A549 (cell line): ENCODE measurements around the gene DACT3.

ENCODE experiments used
- MAZ ChIP-seq: fragments of 150-350 bp; IDR thresholded peaks from 2 replicates; pipeline ENCODE4 v1.6.1; 2014; ENCODE audit warnings: antibody characterized with exemption, low read depth, low read length, borderline replicate concordance
- POLR2AphosphoS2 ChIP-seq: conservative IDR thresholded peaks from 2 replicates; pipeline ENCODE4 v1.6.1; 2012; ENCODE audit warnings: low read length, improper control_type of control experiment, inconsistent platforms
- SMC3 ChIP-seq: fragments of >200 bp; sonication (Bioruptor Twin); formaldehyde crosslinking; IDR thresholded peaks from 3 replicates; pipeline ENCODE4 v1.6.1; 2018; ENCODE audit warnings: inconsistent platforms
- SREBF2 ChIP-seq: fragments of 450-650 bp; IDR thresholded peaks from 2 replicates; pipeline ENCODE4 v1.6.1; 2014; ENCODE audit warnings: mild to moderate bottlenecking, moderate library complexity
- TP53 ChIP-seq: fragments of 250-450 bp; sonication (Bioruptor Pico); IDR thresholded peaks from 2 replicates; pipeline ENCODE4 v1.5.0; 2021; ENCODE audit warnings: mild to moderate bottlenecking, moderate library complexity
- TF ChIP-seq, protein P1 (sequence below): fragments of >200 bp; sonication (Bioruptor Twin); formaldehyde crosslinking; IDR thresholded peaks from 3 replicates; pipeline ENCODE4 v1.5.1; 2016

- TF ChIP-seq, protein P1, sequence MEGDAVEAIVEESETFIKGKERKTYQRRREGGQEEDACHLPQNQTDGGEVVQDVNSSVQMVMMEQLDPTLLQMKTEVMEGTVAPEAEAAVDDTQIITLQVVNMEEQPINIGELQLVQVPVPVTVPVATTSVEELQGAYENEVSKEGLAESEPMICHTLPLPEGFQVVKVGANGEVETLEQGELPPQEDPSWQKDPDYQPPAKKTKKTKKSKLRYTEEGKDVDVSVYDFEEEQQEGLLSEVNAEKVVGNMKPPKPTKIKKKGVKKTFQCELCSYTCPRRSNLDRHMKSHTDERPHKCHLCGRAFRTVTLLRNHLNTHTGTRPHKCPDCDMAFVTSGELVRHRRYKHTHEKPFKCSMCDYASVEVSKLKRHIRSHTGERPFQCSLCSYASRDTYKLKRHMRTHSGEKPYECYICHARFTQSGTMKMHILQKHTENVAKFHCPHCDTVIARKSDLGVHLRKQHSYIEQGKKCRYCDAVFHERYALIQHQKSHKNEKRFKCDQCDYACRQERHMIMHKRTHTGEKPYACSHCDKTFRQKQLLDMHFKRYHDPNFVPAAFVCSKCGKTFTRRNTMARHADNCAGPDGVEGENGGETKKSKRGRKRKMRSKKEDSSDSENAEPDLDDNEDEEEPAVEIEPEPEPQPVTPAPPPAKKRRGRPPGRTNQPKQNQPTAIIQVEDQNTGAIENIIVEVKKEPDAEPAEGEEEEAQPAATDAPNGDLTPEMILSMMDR = no peak
- TF ChIP-seq SREBF2 (no peak), TP53 (CRISPR knock-in tag) (no peak), SMC3 (no peak), MAZ (no peak), POLR2AphosphoS2 (no peak)
Measured at GRCh38 chr19:46644720-46645119, 16.3 kb downstream of the DACT3 start.
